ENCODE results near the gene UBE2E2. TPM values are rescaled to one million over a fixed set of nuclear protein-coding genes. Genes with fewer than 3 reads are reported as not detected.

Gene UBE2E2
- total RNA-seq, 1 donor from 2014 or later: 46.6 TPM

DNA sequence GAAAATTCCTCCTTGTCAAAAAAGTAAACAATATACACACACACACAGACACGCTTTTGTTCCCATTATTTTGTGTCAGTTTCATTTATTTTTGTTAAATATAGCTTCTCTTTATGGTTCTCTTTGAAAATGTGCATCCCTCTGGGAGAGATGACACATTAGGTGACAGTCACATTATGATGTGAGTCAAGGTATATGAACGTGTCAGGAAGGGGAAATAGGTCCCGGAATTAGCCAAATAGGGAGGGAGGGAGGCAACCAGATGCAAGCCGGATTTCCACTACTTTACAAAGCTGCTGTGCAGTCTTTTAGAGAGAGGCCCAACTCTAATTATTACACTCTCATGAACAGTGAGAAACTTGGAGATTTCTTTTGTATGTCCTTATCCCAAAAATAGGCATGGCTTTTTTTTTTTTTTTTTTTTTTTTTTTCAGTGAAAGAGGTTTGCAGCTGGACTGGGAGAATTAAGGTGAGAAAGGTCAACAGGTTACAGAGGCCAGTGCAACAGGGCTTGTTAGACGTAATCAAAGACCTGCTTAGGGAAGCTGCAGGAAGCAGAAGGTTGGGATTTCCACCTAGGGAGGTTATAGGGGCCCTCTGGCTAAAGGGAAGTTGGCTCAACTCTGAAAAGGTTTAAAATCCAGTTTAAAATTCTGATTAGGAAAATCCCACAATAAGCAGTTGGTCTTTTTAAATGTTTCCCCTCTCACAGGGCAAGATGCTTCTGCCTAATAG is 362.1 kb downstream of the UBE2E2 start:
- no peak for DNase-seq (ENCODE audit: extremely low read depth, low read depth, low spot score)

DNA sequence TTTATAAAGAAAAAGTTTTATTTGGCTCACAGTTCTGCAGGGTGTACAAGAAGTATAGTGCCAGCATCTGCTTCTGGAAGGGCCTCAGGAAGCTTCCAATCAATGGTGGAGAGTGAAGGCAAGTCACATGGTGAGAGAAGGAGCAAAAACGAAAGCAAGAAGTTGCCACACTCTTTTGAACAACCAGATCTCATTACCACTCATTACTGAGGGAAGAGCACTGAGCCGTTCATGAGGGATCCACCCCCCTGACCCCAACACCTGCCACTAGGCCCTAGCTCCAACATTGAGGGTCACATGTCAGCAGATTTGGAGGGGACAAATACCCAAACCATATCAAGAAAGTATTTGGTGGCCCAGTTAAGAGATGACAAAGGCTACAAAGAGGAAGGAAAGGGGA is 363.4 kb downstream of the UBE2E2 start:
- no peak for DNase-seq (ENCODE audit: extremely low read depth, low read depth, low spot score)

DNA sequence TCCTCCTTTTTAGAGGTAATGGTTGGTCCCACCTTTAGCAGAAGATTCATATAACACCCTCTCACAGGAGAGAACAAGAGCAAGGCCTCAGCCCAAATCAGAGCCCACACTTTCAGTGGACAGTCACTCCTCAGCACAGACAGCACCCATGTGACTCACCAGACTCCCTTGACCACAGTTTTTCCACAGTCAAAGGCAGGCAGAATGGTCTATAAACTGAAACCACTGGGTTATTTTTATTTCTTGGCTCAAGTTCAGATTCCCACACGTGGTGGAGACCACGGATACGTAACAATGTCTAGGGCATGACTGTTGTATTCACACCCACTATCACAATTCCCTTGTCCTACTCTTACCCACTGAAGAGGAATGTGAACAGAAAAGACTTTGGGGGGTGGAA is 364.8 kb downstream of the UBE2E2 start:
- DNase-seq (ENCODE audit: extremely low read depth, low read depth, low spot score): peak; percentile 5

DNA sequence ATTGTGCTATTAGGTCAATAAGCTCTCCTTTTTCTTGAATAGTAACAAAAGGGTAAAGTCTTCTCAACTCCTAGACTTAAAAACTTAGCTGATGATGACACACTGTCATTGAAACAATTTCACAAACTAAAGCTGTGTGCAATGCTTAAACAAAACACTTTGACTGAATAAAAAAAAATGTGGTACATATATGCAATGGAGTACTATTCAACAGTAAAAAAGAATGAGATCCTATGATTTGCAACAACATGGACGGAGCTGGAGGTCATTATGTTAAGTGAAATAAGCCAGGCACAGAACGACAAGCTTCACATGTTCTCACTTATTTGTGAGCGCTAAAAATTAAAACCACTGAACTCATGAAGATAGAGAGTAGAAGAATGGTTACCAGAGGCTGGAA is 370.7 kb downstream of the UBE2E2 start:
- no peak for DNase-seq (ENCODE audit: extremely low read depth, low read depth, low spot score)

DNA sequence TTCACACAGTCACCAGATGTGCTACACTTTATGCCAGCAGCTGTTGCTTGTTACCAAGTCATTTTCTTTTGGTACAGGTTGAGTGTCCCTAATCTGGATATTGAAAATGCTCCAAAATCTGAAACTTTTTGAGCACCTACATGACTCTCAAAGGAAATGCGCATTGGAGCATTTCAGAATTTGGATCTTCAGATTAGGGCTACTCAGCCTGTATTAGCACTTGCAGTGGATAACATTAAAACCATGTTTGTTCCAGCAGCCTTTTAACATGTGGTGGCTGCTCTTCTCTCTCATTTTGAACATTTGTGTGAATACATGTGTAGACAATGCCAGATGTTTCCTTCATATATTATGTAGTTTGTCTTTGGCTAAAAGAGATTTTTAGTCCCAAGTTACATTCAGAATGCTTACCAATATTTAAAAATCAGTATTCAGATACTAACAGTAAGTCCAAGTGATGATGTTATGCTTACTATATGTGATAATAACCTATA is 371.7 kb downstream of the UBE2E2 start:
- DNase-seq (ENCODE audit: extremely low read depth, low read depth, low spot score): no peak

DNA sequence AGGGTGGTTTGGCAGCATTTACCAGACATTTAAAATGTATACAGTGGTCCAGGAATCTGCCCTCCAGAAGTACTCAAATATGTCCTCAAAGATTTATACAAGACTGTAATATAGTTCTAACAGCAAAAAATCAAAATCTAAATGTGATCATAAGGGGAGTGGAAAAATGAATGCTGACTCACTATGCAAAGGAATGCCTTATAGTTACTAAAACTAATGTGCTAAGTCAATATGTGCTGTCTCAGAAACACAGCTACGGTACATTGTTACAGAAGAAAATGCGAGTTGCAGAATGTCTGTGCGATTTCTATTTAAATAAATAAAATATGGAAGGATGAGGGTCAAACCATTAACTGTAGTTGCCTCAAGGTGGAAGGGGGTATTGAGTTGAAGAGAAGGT is 372.6 kb downstream of the UBE2E2 start:
- no peak for DNase-seq (ENCODE audit: extremely low read depth, low read depth, low spot score)

DNA sequence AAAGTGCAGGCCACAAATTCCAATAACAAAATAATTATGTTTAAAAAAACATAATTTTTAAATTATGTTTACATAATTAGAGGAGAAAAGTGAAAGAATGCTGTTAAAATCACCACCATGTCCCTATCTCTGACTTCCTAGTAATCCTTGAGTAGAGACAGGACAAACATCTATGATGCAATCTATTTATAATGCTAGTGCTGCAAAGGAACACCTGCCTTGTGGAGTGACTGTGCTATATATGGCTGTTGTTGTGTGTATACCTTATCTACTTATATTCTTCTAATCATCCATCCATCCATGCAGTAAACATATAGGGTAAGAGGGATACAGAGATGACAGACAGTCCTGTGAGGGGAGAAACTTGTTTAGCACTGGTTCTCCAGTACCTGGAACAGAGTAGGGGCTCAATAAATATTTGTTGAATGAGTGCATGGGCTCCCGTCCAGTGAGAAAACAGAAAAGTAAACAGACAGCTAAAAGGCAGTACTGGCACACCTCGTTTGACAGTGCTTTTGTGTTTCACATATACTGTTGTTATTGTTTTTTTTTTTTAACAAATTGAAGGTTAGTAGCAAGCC is 373.3 kb downstream of the UBE2E2 start:
- DNase-seq (ENCODE audit: extremely low read depth, low read depth, low spot score): no peak

DNA sequence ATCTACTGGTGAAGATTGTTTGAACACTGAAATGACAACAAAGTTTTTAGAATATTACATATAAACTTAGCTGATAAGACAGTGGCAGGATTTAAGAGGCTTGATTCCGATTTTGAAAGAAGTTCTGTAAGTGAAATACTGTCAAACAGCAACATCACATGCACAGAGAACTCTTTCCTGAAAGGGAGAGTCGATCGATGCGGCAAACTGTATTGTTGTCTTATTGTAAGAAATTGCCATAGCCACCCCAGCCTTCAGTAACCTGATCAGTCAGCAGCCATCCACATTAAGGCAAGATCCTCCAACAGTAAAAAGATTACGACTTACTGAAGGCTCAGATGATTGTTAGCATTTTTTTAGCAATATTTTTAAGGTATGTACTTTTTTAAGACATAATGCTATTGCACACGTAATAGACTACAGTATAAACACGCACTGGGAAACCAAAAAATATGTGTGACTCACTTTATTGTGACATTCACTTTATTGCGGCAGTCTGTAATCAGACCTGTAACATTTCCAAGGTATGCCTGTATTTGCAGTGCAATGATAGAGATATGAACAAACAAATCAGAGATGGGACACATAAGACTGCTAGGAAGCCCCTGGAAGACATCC is 377.1 kb downstream of the UBE2E2 start:
- no peak for DNase-seq (ENCODE audit: extremely low read depth, low read depth, low spot score)

DNA sequence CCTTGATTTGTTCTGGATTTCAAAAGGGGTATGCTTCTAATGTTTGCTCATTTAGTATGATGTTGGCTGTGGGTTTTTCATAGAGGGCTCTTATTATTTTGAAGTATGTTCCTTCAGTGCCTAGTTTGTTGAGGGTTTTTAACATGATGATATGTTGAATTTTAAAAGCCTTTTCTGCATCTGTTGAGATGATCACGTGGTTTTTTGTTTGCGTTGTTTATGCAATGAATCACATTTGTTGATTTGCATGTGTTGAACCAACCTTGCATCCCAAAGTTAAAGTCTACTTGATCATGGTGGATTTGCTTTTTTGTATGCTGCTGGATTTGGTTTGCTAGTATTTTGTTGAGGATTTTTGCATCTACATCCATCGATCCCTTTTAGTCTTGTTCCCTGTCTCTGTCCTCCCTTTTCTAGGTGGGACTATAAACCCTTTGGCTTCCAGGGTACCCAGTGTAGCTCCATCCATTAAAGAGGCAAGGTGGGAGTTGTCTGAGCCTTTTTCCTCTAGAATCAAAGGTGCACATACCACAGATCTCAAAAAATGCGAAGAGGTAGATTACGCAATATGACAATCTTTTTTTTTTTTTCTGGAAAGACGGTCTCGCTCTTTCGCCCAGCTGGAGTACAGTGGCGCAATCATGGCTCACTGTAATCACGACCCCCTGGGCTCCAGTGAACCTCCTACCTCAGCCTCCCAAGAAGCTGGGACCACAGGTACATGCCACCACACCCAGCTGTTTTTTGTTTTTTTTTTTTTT is 381.0 kb downstream of the UBE2E2 start:
- no peak for DNase-seq (ENCODE audit: extremely low read depth, low read depth, low spot score)

DNA sequence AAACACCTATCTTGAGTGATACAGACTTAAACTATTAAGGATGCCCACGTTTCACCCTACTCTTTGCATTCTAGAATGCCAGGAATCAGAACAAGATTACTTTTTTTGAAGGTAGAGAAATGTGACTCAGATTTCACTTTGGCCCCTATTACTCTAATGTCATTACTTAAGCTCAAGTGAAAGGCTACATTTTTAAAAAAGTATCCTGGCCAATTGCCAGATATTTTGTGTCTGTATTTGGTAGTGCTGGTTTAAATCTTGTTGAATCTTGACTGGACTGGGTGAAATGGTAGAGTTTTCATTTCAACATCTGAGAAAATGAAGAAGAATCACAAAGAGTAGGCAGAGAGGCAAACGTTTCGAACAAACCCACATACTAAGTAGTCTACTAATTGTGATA is 384.4 kb downstream of the UBE2E2 start:
- no peak for DNase-seq (ENCODE audit: extremely low read depth, low read depth, low spot score)

DNA sequence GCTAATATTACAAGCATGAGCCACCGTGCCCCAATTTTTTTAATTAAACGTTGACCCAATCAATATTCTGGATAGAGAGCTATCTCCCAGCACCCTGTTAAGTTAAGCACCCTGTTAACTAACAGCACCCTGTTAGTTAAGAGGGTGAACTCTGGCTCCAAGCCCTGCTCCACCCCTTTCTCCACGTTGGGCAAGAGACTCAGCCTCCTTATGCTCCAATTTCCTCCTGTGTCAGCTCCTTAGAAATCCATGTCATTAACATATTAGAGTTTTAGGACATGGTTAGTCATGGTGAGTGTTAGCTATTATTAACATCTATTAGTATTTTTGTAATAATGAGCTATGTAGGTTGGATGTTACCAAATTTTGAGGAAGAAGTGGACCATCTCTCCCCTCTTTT is 385.4 kb downstream of the UBE2E2 start:
- no peak for DNase-seq (ENCODE audit: extremely low read depth, low read depth, low spot score)

DNA sequence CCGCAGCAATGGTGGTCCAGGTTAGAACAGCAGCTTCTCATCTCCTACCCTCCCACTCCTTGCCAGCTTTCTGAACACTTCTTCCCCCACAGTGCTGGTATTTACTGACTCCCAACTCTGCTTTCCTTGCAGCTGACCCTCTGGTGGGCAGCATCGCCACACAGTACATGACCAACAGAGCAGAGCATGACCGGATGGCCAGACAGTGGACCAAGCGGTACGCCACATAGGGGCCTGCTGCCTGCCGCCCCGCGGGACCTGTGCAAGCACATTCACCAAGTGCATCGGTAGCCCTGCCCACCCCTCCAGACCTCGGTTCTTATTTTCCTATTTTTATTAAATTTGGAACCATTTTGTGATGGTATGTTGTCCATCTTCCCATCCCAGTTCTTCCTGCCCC is 386.5 kb downstream of the UBE2E2 start:
- no peak for DNase-seq (ENCODE audit: extremely low read depth, low read depth, low spot score)

DNA sequence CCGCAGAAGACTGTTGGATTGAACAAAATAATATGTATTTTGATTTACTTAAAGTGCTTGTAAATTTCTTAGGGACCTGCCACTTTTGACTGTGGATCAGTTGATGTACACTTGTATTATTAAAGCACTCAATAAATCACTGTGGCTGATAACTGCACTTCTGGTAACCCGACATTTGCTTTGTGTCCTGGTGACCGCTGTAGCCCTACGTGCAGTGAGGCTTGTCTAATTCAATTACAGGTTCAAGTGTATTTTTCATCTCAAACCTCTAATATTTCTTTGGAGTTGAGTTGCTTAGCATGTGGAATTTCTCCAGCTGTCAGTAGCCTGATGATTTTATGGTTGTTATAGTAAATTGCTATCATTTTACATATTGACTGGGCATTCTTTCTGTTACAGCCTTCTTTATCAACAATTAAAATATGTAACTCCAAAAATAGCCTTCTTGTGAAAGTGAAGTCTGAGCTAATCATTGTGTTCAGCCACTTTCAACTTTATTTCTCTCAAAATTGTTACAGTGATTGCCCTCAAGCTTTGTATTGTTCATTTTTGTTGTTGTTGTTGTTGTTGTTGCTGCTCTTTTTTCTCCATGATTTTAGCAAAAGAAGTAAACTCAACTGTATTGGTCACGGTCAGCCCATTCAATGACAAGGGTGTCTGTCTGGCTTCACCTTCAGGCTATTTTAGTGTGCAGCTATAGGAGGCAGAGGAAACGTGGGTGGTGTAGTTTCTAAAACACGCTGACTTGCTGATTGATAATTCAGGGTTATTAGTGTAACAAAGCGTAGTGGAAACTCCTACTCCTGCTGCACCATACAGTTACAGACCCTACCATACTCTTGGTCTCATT is 387.5 kb downstream of the UBE2E2 start:
- DNase-seq (ENCODE audit: extremely low read depth, low read depth, low spot score): no peak

DNA sequence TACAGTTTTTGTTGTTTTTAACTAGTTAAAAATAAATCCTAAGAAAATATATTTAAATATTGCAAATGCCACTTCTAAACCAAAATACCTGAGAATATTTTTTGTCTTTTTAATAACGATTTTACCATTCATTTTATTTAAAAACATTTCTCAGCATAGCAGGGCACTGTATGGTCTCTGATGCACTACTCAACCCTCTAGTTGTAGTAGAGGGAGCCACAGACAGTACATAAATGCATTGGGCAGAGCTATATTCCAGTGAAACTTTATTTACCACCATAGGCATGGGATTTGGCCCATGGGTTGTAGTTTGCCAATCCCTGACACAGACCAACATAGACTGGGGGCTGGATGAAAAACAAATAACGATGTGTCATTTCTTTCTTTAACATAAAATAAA is 388.2 kb downstream of the UBE2E2 start:
- no peak for DNase-seq (ENCODE audit: extremely low read depth, low read depth, low spot score)

DNA sequence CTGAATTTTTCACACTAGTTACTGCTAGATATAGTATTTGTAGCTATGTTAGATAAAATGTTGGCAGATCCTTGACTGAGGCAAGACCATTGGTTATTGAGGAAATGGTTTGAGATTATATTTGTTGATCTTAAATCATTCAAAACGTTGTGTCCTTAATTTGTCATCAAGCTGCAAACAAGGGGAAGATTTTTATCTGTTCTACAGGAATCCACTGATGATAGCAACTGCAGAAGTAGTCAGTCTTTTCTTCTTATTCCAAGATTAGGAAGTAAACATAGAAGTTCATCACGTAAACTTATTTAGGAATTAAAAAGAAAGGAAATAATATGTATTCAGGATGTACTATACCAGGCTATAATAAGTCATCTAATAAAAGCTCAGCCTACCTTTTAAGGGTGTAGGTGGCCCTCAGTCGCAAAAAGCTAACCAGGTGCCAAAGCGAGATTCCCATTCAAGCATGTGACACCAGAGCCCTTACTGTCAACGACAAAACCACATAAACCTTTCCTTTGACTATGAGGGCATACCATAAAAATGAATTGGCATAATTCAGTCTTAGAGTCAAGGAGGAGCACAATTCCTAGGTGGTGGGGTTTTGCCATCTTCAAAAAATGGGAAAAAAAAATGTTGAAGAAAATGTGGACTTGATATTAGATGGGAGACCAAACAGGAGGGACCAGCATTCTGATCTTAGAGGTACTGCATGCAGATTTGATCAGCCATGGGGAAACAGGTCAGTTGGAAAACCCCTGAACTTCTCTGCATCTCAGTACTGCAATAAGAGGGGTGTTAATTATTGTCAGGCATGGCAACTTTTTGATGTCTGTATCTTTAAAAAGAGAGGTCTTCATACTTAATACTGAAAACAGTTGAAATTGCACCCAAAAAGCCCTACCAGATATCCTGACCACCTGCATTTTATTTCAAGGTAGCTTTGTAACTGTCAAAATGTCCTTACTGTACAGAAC is 390.1 kb downstream of the UBE2E2 start:
- DNase-seq (ENCODE audit: extremely low read depth, low read depth, low spot score): no peak

DNA sequence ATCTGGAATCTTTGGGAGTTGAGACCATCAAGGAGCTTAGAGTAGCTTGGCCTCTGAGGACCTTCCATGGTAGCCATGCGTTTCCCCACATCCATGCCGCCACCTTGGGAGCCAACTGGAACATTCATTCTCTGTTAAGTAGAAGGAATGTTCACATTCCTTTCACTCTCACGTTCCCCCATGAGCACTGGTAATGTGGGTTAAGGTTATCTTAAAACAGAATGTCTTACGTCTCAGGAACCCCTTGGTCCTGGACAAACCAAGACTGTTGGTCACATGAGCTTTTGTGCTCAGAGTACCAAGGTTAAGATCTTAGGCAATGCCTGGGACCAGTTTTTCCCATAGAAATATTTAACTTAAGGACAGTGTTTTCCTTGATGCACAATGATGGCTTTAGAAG is 390.9 kb downstream of the UBE2E2 start:
- no peak for DNase-seq (ENCODE audit: extremely low read depth, low read depth, low spot score)

DNA sequence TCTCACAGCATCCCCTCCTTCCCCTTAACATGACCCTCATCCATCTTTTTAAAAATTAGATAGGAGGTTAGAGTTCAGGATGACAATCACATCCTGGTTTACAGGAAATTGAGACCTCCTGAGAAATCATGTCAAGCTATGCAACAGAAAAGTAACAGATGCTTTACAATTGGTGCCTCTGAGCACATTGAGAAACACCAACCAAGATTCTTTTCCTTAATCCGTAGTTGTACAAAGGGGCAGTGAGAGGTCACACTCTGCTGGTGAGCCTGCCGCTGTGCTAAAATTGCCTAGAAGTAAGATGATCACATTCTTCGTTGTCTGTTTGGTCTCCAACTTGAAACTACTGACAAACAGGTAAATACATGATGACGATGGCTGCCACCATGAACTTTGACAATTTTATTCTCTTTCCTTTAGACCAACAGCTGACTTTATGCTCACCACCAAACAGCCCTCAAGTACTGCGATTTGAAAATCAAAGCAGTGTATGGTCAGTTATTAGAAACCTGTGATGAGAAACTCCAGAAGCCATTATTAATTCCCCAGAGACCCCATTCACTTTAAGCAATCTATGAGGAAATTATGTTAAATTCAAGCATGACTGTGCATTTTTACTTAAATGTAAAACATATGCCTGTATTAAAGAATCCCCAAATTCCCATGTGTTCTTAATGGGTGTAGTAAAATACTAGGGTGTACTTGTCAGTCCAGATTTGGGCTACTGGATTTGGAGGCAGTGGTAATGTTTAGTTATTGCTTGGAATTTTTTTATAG is 392.0 kb downstream of the UBE2E2 start:
- DNase-seq (ENCODE audit: extremely low read depth, low read depth, low spot score): no peak

DNA sequence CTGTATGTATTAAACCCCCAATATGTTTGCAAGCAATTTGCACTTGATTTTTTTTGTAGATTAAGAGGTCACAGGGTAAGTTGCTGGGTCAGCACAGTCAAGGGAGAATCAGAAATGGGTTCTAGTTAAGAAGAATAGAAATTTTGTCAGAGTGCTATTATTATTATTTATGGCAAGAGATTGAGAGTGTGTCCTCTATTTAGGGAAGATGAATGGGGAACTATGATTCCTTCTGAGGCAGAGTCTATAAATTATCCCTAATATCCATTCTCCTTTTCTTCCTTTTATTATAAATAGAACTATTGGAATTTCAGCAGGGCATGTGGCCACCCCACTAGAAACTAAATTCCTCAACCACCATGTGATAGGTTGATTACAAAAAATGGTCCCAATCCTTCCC is 392.7 kb downstream of the UBE2E2 start:
- no peak for DNase-seq (ENCODE audit: extremely low read depth, low read depth, low spot score)
